A549 (cell line): ENCODE measurements around the gene SRSF7.

ENCODE experiments used
- BHLHE40 ChIP-seq: IDR thresholded peaks from 2 replicates; pipeline ENCODE4 v1.6.1; 2012; ENCODE audit warnings: low read depth, low read length, inconsistent platforms
- E2F6 ChIP-seq: IDR thresholded peaks from 2 replicates; pipeline ENCODE4 v1.6.1; 2012; ENCODE audit warnings: low read depth, borderline replicate concordance
- MAX ChIP-seq: IDR thresholded peaks from 2 replicates; pipeline ENCODE4 v1.6.1; 2012
- NFE2L2 ChIP-seq: fragments of 150-350 bp; conservative IDR thresholded peaks from 2 replicates; pipeline ENCODE4 v1.6.1; 2014; ENCODE audit warnings: low read length
- POLR2A ChIP-seq: IDR thresholded peaks from 2 replicates; pipeline ENCODE4 v1.6.1; 2012; ENCODE audit warnings: mild to moderate bottlenecking, low read length
- RAD21 ChIP-seq, 2 experiments: fragments of >200 bp in 1 of 2; sonication (Bioruptor Twin) in 1 of 2; formaldehyde crosslinking in 1 of 2; IDR thresholded peaks in 1 of 2; conservative IDR thresholded peaks in 1 of 2; 2 replicates in 1 of 2; 3 replicates in 1 of 2; pipeline ENCODE4 v1.6.1; 2012 to 2018; ENCODE audit warnings: inconsistent platforms in 1 of 2
- RFX5 ChIP-seq: fragments of 450-650 bp; IDR thresholded peaks from 2 replicates; pipeline ENCODE4 v1.7.1; 2014; ENCODE audit warnings: antibody characterized with exemption, mild to moderate bottlenecking, moderate library complexity
- SMC3 ChIP-seq: fragments of >200 bp; sonication (Bioruptor Twin); formaldehyde crosslinking; IDR thresholded peaks from 3 replicates; pipeline ENCODE4 v1.6.1; 2018; ENCODE audit warnings: inconsistent platforms
- TF ChIP-seq, protein P1 (sequence below): fragments of >200 bp; sonication (Bioruptor Twin); formaldehyde crosslinking; IDR thresholded peaks from 3 replicates; pipeline ENCODE4 v1.5.1; 2016
- TF ChIP-seq, protein P2 (sequence below): IDR thresholded peaks from 2 replicates; pipeline ENCODE4 v1.6.1; 2012

- no peak for TF ChIP-seq NFE2L2
- no peak for TF ChIP-seq POLR2A
- TF ChIP-seq RFX5 = no peak
- TF ChIP-seq, protein P1, sequence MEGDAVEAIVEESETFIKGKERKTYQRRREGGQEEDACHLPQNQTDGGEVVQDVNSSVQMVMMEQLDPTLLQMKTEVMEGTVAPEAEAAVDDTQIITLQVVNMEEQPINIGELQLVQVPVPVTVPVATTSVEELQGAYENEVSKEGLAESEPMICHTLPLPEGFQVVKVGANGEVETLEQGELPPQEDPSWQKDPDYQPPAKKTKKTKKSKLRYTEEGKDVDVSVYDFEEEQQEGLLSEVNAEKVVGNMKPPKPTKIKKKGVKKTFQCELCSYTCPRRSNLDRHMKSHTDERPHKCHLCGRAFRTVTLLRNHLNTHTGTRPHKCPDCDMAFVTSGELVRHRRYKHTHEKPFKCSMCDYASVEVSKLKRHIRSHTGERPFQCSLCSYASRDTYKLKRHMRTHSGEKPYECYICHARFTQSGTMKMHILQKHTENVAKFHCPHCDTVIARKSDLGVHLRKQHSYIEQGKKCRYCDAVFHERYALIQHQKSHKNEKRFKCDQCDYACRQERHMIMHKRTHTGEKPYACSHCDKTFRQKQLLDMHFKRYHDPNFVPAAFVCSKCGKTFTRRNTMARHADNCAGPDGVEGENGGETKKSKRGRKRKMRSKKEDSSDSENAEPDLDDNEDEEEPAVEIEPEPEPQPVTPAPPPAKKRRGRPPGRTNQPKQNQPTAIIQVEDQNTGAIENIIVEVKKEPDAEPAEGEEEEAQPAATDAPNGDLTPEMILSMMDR = no peak
- no peak for TF ChIP-seq RAD21 (conservative IDR thresholded peaks at IDR 0.05 in 1 of 2, IDR thresholded peaks at IDR 0.05 in 1 of 2)
- TF ChIP-seq BHLHE40 = no peak
- no peak for TF ChIP-seq SMC3
- no peak for TF ChIP-seq E2F6
- TF ChIP-seq, protein P2, sequence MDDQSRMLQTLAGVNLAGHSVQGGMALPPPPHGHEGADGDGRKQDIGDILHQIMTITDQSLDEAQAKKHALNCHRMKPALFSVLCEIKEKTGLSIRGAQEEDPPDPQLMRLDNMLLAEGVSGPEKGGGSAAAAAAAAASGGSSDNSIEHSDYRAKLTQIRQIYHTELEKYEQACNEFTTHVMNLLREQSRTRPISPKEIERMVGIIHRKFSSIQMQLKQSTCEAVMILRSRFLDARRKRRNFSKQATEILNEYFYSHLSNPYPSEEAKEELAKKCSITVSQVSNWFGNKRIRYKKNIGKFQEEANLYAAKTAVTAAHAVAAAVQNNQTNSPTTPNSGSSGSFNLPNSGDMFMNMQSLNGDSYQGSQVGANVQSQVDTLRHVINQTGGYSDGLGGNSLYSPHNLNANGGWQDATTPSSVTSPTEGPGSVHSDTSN = no peak
- no peak for TF ChIP-seq MAX
Observed at GRCh38 chr2:38778687-38779082, 27.5 kb upstream of the SRSF7 start.
